Measurements from ENCODE around the gene ADRB1. TPM values are rescaled to one million over a fixed set of nuclear protein-coding genes. Genes with fewer than 3 reads are reported as not detected.

The ADRB1 gene
- total RNA-seq, 6 experiments from 2014 or later: 0.11 to 0.66 (median 0.38) TPM; not detected in 2

- TF ChIP-seq CTCF (IDR thresholded peaks at IDR 0.05) (no peak), POLR2A (IDR thresholded peaks at IDR 0.05) (no peak)
- DNase-seq (no peak), ATAC-seq (no peak)
- intact Hi-C loops (cut with DNase I): no loop called here
- H3K4me3 ChIP-seq: no peak overlapping the region
- no peak overlapping the region for H3K27ac ChIP-seq
- no peaks in the 10 kb centered on the region for H3K36me3 ChIP-seq
- H3K27me3 ChIP-seq: no peaks in the 10 kb centered on the region
- H3K4me1 ChIP-seq: peaks cover 0 to 7% (median 0%) of the 10 kb centered on the region in 4 donors
- no peaks in the 10 kb centered on the region for H3K9me3 ChIP-seq
- WGBS (ENCODE audit: insufficient coverage, low coverage, low lambda C conversion rate, missing lambda C conversion rate): 68% methylated on average over 3 of the region's 3 CpGs
Observed at GRCh38 chr10:114038819-114039218, 4.8 kb upstream of the ADRB1 start.

GRCh38 chr10:114041166-114041565 lies 2.5 kb upstream of the ADRB1 start:
- intact Hi-C loops (cut with DNase I): no loop called here
- no peaks in the 10 kb centered on the region for H3K27me3 ChIP-seq
- DNase-seq (no peak), ATAC-seq (no peak)
- H3K4me1 ChIP-seq: peaks cover 0 to 7% (median 0%) of the 10 kb centered on the region in 4 donors
- no peak overlapping the region for H3K27ac ChIP-seq
- no peaks in the 10 kb centered on the region for H3K9me3 ChIP-seq
- no peak overlapping the region for H3K4me3 ChIP-seq
- no peaks in the 10 kb centered on the region for H3K36me3 ChIP-seq
- 75% methylated on average over 3 of the region's 8 CpGs for WGBS (ENCODE audit: insufficient coverage, low coverage, low lambda C conversion rate, missing lambda C conversion rate)
- no peak for TF ChIP-seq CTCF (IDR thresholded peaks at IDR 0.05)
- TF ChIP-seq POLR2A (IDR thresholded peaks at IDR 0.05): no peak

- no peaks in the 10 kb centered on the region for H3K27me3 ChIP-seq
- TF ChIP-seq CTCF (IDR thresholded peaks at IDR 0.05) (no peak), POLR2A (IDR thresholded peaks at IDR 0.05) (no peak)
- under 1% methylated on average over 17 of the region's 38 CpGs for WGBS (ENCODE audit: insufficient coverage, low coverage, low lambda C conversion rate, missing lambda C conversion rate)
- ATAC-seq (peak; percentile 45 to 68 (median 66)), DNase-seq (peak; percentile 27 to 58 (median 49))
- peak overlapping the region in 1 of 3 donors; percentile 15 for H3K27ac ChIP-seq
- H3K4me1 ChIP-seq: peaks cover 0 to 7% (median 0%) of the 10 kb centered on the region in 4 donors
- H3K4me3 ChIP-seq: peak overlapping the region in 2 of 3 donors; percentile 47 to 52
- intact Hi-C loops (cut with DNase I): no loop called here
- no peaks in the 10 kb centered on the region for H3K9me3 ChIP-seq
- H3K36me3 ChIP-seq: no peaks in the 10 kb centered on the region
Observed at GRCh38 chr10:114042895-114043531, 653 bp upstream of the ADRB1 start.

- no peak for TF ChIP-seq CTCF (IDR thresholded peaks at IDR 0.05)
- WGBS (ENCODE audit: insufficient coverage, low coverage, low lambda C conversion rate, missing lambda C conversion rate): 20% methylated on average over 1 of the region's 106 CpGs
- no peak for ATAC-seq
- Histone ChIP-seq H3K4me3 (peak overlapping the region in 2 of 3 donors; percentile 47 to 52), H3K36me3 (no peaks in the 10 kb centered on the region), H3K27me3 (no peaks in the 10 kb centered on the region), H3K9me3 (no peaks in the 10 kb centered on the region), H3K27ac (no peak overlapping the region), H3K4me1 (peaks cover 0 to 7% (median under 1%) of the 10 kb centered on the region in 4 donors)
- DNase-seq: no peak
- intact Hi-C loops (cut with DNase I): no loop called here
Observed at GRCh38 chr10:114044247-114045135, 825 bp downstream of the ADRB1 start.
